ENCODE results near the gene VIT.

- no peak for TF ChIP-seq POLR2A (IDR thresholded peaks at IDR 0.05)
- peak; percentile 79 to 96 (median 88) for TF ChIP-seq CTCF (IDR thresholded peaks at IDR 0.05)
- no peak for TF ChIP-seq POLR2AphosphoS5 (IDR thresholded peaks at IDR 0.05)
- no peak for TF ChIP-seq EP300 (IDR thresholded peaks at IDR 0.05)
These were observed 88.8 kb downstream of the VIT start for GRCh38 chr2:36785179-36785795.
